Heart right ventricle (tissue), 16 donors: ENCODE data around the gene ATPAF2. TPM values are rescaled to one million over a fixed set of nuclear protein-coding genes. Genes with fewer than 3 reads are reported as not detected.
A peak's percentile ranks its signal among the peaks of the same experiment; 100 is the strongest.

ENCODE experiments used
- ATAC-seq, 8 donors: fragments of 200-7000 bp; cut with Tn5 transposase; one replicate each; pipeline ENCODE4 v1.9.1; 2020; ENCODE audit warnings: mild to moderate bottlenecking in 8 of 8, moderate library complexity in 8 of 8, moderate number of reproducible peaks in 1 of 8
- DNase-seq, 2 donors: peaks; one replicate each; pipeline ENCODE4 v3.0.0-alpha.2; 2020
- H3K27ac ChIP-seq, 10 donors: fragments of 200-600 bp; sonication (generic) in 2 of 10; one replicate each; pipeline versions ENCODE4 v1.5.0 to v1.8.0; 2020 to 2022; ENCODE audit warnings: mild to moderate bottlenecking in 3 of 10
- H3K27me3 ChIP-seq, 7 donors: fragments of 200-600 bp; one replicate each; pipeline ENCODE4 v1.8.0; 2021 to 2022; ENCODE audit warnings: mild to moderate bottlenecking in 2 of 7
- H3K36me3 ChIP-seq, 9 donors: fragments of 200-600 bp; sonication (generic) in 1 of 9; one replicate each; pipeline versions ENCODE4 v1.5.0 to v1.8.0; 2020 to 2022; ENCODE audit warnings: mild to moderate bottlenecking in 2 of 9
- H3K4me1 ChIP-seq, 9 donors: fragments of 200-600 bp; sonication (generic) in 1 of 9; one replicate each; pipeline versions ENCODE4 v1.5.0 to v1.8.0; 2020 to 2022; ENCODE audit warnings: mild to moderate bottlenecking in 4 of 9
- H3K4me3 ChIP-seq, 10 donors: fragments of 200-600 bp; sonication (generic) in 2 of 10; one replicate each; pipeline versions ENCODE4 v1.5.0 to v1.8.0; 2020 to 2022; ENCODE audit warnings: mild to moderate bottlenecking in 7 of 10, moderate library complexity in 2 of 10
- H3K9me3 ChIP-seq, 11 donors: fragments of 200-600 bp in 10 of 11; sonication (generic) in 2 of 11; one replicate each; pipeline versions ENCODE4 v1.5.0 to v1.8.0; 2013 to 2022; ENCODE audit warnings: mild to moderate bottlenecking in 2 of 11, control low read depth in 1 of 11, moderate library complexity in 1 of 11
- WGBS, 2 donors: extraction: QIAGEN DNeasy Blood & Tissue Kit; methylation state at CpG; one replicate each; pipeline ENCODE4 v1.1.7; 2013; ENCODE audit warnings: inconsistent platforms in 1 of 2; 5-methylcytosine and 5-hydroxymethylcytosine counted together
- intact Hi-C, 10 donors: fragments of 100-400 bp; cut with DNase I; formaldehyde crosslinking; loops; one replicate each; pipeline versions ENCODE4 v1.11.1 to v1.14.2; 2022
- polyA plus RNA-seq, 2 donors: library from polyadenylated mRNA; stranded (reverse); fragments of 200-250 nt; gene quantifications; one replicate each; pipeline ENCODE4 v1.2.3, GENCODE V29; 2013
- total RNA-seq, 10 donors: library from RNA; stranded (reverse); fragmentation: NEBNext Ultra II Directional in 3 of 10; extraction: Animal tissue kit (Norgen Biotek cat#: 25700) in 3 of 10; gene quantifications; one replicate each; pipeline versions ENCODE4 v1.2.1 to v1.2.4, GENCODE V29; 2021 to 2023
- TF ChIP-seq, protein P1 (sequence below), 9 donors: fragments of 200-600 bp; sonication (generic) in 2 of 9; IDR thresholded peaks; one replicate each; pipeline versions ENCODE4 v1.5.0 to v1.8.0; 2021 to 2022; ENCODE audit warnings: antibody characterized with exemption in 9 of 9, mild to moderate bottlenecking in 5 of 9, moderate library complexity in 1 of 9
- donor health status: Arrhythmogenic right ventricular cardiomyopathy.
- donor health status: ischemic (EF 13 %, LVEDD 7.1; RV severe dilation, severe dysfunction).
- donor health status: healthy with polysubstance abuse.
- donor health status: DM: no; HTN: yes; CAD: no.
- donor health status: DM: no; HTN: no; CAD: no.
- donor health status: ischemic (EF 25% LVEDD 6.9; RV normal size, moderate dysfunction).
- donor health status: ischemic (EF 25% LVEDD 5.7; RV mildly dilated, moderate dysfunction).
- donor health status: healthy.
- donor health status: DM: yes; HTN: yes; CAD: no.
- donor health status: Ischemic cardiomyopathy.
- donor health status: ischemic (EF 35%, LVEDD 5.7; RV mildly dilated, moderate dysfunction).
- donor health status: nonischemic (EF 11% LVEDD 7.7; RV severe dilation, severe dysfunction).
- donor health status: DM: yes; HTN: yes; CAD: no.
- donor health status: PGD.
- donor health status: ischemic (EF 29% LVEDD 5.4; RV normal size, mild dysfunction).
- donor health status: nonischemic (EF 23%, LVEDD 6.1; RV moderate dilation, normal function).

The ATPAF2 gene
- total and polyA plus RNA-seq, 12 donors: 21.5 to 55.8 (median 37.4) TPM

DNA sequence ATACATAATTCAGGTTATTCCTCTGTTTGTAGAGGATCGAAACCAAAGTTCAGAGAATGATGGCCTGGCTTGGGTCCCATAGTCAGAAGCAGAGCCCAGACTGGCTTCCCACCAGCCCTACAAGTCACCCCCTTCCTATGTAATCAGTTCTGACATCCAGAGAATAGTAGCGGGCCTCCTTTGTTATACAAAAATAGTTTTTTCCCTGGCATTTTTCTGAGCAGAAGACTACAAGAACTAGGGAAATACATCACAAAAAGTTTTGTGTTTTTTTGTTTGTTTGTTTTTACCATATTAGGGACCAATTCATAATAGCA, 19.2 kb downstream of the ATPAF2 start:
- peaks cover 0 to 71% (median 0%) of the 10 kb centered on the region in 9 donors for H3K36me3 ChIP-seq
- intact Hi-C loops: loop anchor here in 2 of 10 donors (10.0 kb wide), 2 partner anchors 45 to 125 kb away; partner anchors contain the start of genes DRC3 (in 1 of the 2) and TOM1L2 (in 1 of the 2)
- H3K4me1 ChIP-seq: peaks cover 4 to 36% (median 20%) of the 10 kb centered on the region in 9 donors
- TF ChIP-seq, protein P1, sequence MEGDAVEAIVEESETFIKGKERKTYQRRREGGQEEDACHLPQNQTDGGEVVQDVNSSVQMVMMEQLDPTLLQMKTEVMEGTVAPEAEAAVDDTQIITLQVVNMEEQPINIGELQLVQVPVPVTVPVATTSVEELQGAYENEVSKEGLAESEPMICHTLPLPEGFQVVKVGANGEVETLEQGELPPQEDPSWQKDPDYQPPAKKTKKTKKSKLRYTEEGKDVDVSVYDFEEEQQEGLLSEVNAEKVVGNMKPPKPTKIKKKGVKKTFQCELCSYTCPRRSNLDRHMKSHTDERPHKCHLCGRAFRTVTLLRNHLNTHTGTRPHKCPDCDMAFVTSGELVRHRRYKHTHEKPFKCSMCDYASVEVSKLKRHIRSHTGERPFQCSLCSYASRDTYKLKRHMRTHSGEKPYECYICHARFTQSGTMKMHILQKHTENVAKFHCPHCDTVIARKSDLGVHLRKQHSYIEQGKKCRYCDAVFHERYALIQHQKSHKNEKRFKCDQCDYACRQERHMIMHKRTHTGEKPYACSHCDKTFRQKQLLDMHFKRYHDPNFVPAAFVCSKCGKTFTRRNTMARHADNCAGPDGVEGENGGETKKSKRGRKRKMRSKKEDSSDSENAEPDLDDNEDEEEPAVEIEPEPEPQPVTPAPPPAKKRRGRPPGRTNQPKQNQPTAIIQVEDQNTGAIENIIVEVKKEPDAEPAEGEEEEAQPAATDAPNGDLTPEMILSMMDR (IDR thresholded peaks at IDR 0.05): no peak
- ATAC-seq (no peak), DNase-seq (no peak)
- peak overlapping the region in 1 of 10 donors; percentile 29 for H3K27ac ChIP-seq
- 65% methylated on average over 2 of the region's 2 CpGs for WGBS, 2 donors
- no peaks in the 10 kb centered on the region for H3K27me3 ChIP-seq
- no peak overlapping the region for H3K4me3 ChIP-seq
- H3K9me3 ChIP-seq: no peaks in the 10 kb centered on the region

DNA sequence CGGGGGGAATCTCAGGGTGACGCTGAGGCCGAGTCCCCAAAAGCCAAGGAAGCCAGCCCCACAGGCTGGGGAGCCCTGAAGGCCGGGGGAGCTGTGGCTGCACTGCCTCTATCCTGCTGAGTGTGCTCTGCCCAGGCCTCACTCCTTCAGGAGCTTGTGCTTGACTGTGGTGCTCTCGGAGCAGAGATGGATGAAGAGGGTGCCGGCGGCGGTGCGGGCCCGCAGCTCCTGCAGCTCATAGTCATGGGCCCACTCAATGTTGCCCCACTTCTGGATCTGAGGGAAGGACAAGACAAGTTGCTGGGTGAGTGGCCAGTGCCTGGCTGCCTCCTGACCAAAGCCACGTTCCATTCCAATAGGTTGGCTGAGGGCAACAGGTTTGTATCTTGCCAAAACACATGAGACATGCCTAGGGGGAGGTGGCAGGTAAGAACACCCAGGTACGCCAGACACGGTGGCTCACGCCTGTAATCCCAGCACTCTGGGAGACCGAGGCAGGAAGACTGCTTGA, 20.5 kb downstream of the ATPAF2 start:
- peaks cover 4 to 36% (median 20%) of the 10 kb centered on the region in 9 donors for H3K4me1 ChIP-seq
- H3K36me3 ChIP-seq: peaks cover 0 to 62% (median 0%) of the 10 kb centered on the region in 9 donors
- peak in 6 of 8 donors; percentile 4 to 26 (median 14) for ATAC-seq
- no peaks in the 10 kb centered on the region for H3K9me3 ChIP-seq
- TF ChIP-seq, protein P1 (IDR thresholded peaks at IDR 0.05): no peak
- no peak overlapping the region for H3K4me3 ChIP-seq
- no peak for DNase-seq
- H3K27me3 ChIP-seq: no peaks in the 10 kb centered on the region
- intact Hi-C loops: no loop called here
- peak overlapping the region in 7 of 10 donors; percentile 78 to 90 (median 85) for H3K27ac ChIP-seq
- WGBS, 2 donors: 86 to 88% methylated on average over 15 of the region's 15 CpGs

DNA sequence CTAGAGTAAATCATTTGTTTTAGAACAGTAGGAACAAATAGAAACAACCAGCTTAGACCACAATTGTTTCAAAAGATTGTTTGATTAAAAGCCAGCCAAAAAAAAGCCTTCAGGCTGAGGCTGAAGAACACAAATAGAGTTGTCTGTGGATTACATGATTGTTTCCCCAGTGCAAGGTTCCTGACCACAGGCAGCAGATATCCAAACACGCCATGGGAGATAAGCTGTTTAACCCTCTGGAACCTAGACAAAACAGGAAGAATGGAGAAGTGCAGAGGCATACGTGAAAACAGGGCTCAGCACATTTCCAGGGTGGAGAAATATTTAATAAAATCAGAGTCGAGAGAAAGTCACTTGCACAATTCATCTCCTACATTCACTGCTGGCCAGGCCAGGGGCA, 21.0 kb downstream of the ATPAF2 start:
- intact Hi-C loops: no loop called here
- 35 to 43% methylated on average over 3 of the region's 3 CpGs for WGBS, 2 donors
- TF ChIP-seq, protein P1 (IDR thresholded peaks at IDR 0.05): no peak
- Histone ChIP-seq H3K9me3 (no peaks in the 10 kb centered on the region), H3K27ac (peak overlapping the region in 9 of 10 donors; percentile 52 to 90 (median 83)), H3K4me1 (peaks cover 4 to 36% (median 20%) of the 10 kb centered on the region in 9 donors), H3K4me3 (no peak overlapping the region), H3K27me3 (no peaks in the 10 kb centered on the region), H3K36me3 (peaks cover 0 to 62% (median 0%) of the 10 kb centered on the region in 9 donors)
- DNase-seq: no peak
- ATAC-seq: peak in 6 of 8 donors; percentile 18 to 64 (median 44)

DNA sequence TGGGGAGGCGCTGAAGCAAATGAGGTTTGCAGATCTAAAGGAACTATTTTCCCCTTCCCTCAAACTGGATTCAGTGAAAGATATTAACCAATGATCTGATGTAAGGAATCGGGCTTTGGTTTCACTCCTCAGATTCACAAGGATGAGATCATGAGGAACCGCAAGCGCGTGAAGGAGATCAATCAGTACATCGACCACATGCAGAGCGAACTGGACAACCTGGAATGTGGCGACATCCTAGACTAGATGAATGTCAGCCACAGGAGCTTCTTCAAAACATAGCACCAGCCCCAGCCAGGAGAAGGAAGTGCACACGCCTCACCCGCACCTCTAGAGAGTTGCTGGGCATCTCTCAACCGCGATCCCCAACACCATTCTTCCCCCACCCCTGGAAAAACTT, 22.5 kb downstream of the ATPAF2 start:
- no peak overlapping the region for H3K4me3 ChIP-seq
- peaks cover 4 to 36% (median 20%) of the 10 kb centered on the region in 9 donors for H3K4me1 ChIP-seq
- TF ChIP-seq, protein P1 (IDR thresholded peaks at IDR 0.05): no peak
- H3K27me3 ChIP-seq: no peaks in the 10 kb centered on the region
- H3K36me3 ChIP-seq: peaks cover 0 to 57% (median 0%) of the 10 kb centered on the region in 9 donors
- DNase-seq (no peak), ATAC-seq (no peak)
- intact Hi-C loops: no loop called here
- H3K9me3 ChIP-seq: no peaks in the 10 kb centered on the region
- H3K27ac ChIP-seq: peak overlapping the region in 2 of 10 donors; percentile 85 to 87
- 94 to 96% methylated on average over 12 of the region's 12 CpGs for WGBS, 2 donors
